HEK293 (cell line): ENCODE measurements around the gene GJC2.

ENCODE experiments used
- AEBP2 ChIP-seq: fragments of 450-650 bp; formaldehyde crosslinking; IDR thresholded peaks from 2 replicates; pipeline ENCODE4 v1.5.1; 2016; ENCODE audit warnings: missing biosample characterization, missing genetic modification characterization, borderline replicate concordance
- BCL11B ChIP-seq: fragments of 450-650 bp; formaldehyde crosslinking; IDR thresholded peaks from 2 replicates; pipeline ENCODE4 v1.5.1; 2016; ENCODE audit warnings: low read depth, missing biosample characterization, missing genetic modification characterization
- EGR2 ChIP-seq: fragments of 450-650 bp; formaldehyde crosslinking; IDR thresholded peaks from 2 replicates; pipeline ENCODE4 v1.5.1; 2016; ENCODE audit warnings: low read depth, missing biosample characterization, missing genetic modification characterization
- KLF10 ChIP-seq: fragments of 450-650 bp; IDR thresholded peaks from 2 replicates; pipeline ENCODE4 v1.5.1; 2018; ENCODE audit warnings: missing biosample characterization, mild to moderate bottlenecking, missing genetic modification characterization
- MYNN ChIP-seq: fragments of 450-650 bp; formaldehyde crosslinking; IDR thresholded peaks from 2 replicates; pipeline ENCODE4 v1.5.1; 2016; ENCODE audit warnings: missing biosample characterization, missing genetic modification characterization, borderline replicate concordance
- MZF1 ChIP-seq: fragments of 450-650 bp; formaldehyde crosslinking; IDR thresholded peaks from 2 replicates; pipeline ENCODE4 v1.5.1; 2017; ENCODE audit warnings: missing biosample characterization, missing genetic modification characterization, borderline replicate concordance
- REST ChIP-seq: fragments of 450-650 bp; formaldehyde crosslinking; IDR thresholded peaks from 2 replicates; pipeline ENCODE4 v1.5.1; 2016; ENCODE audit warnings: missing biosample characterization, missing genetic modification characterization
- SCRT1 ChIP-seq: fragments of 450-650 bp; formaldehyde crosslinking; IDR thresholded peaks from 2 replicates; pipeline ENCODE4 v1.5.1; 2016; ENCODE audit warnings: missing biosample characterization, missing genetic modification characterization, borderline replicate concordance
- SCRT2 ChIP-seq: fragments of 450-650 bp; formaldehyde crosslinking; IDR thresholded peaks from 2 replicates; pipeline ENCODE4 v1.5.1; 2016; ENCODE audit warnings: missing biosample characterization, missing genetic modification characterization
- YY2 ChIP-seq: fragments of 450-650 bp; formaldehyde crosslinking; IDR thresholded peaks from 2 replicates; pipeline ENCODE4 v1.5.1; 2016; ENCODE audit warnings: missing biosample characterization, missing genetic modification characterization
- ZBTB11 ChIP-seq: fragments of 450-650 bp; formaldehyde crosslinking; conservative IDR thresholded peaks from 2 replicates; pipeline ENCODE4 v1.5.1; 2016; ENCODE audit warnings: low read depth, missing biosample characterization, missing genetic modification characterization
- ZFHX2 ChIP-seq: fragments of 450-650 bp; formaldehyde crosslinking; conservative IDR thresholded peaks from 2 replicates; pipeline ENCODE4 v1.5.1; 2016; ENCODE audit warnings: missing biosample characterization, missing genetic modification characterization
- ZNF133 ChIP-seq: fragments of 450-650 bp; formaldehyde crosslinking; IDR thresholded peaks from 2 replicates; pipeline ENCODE4 v1.5.1; 2016; ENCODE audit warnings: missing biosample characterization, missing genetic modification characterization
- ZNF175 ChIP-seq: fragments of 450-650 bp; formaldehyde crosslinking; IDR thresholded peaks from 2 replicates; pipeline ENCODE4 v1.5.1; 2016; ENCODE audit warnings: missing biosample characterization, missing genetic modification characterization
- ZNF214 ChIP-seq: fragments of 450-650 bp; formaldehyde crosslinking; IDR thresholded peaks from 2 replicates; pipeline ENCODE4 v1.5.1; 2017; ENCODE audit warnings: missing biosample characterization, mild to moderate bottlenecking, missing genetic modification characterization, borderline replicate concordance
- ZNF26 ChIP-seq: fragments of 450-650 bp; formaldehyde crosslinking; IDR thresholded peaks from 2 replicates; pipeline ENCODE4 v1.5.1; 2016; ENCODE audit warnings: missing biosample characterization, missing genetic modification characterization
- ZNF302 ChIP-seq: fragments of 450-650 bp; formaldehyde crosslinking; IDR thresholded peaks from 2 replicates; pipeline ENCODE4 v1.5.1; 2016; ENCODE audit warnings: missing biosample characterization, missing genetic modification characterization, low read depth
- ZNF37A ChIP-seq: fragments of 450-650 bp; IDR thresholded peaks from 2 replicates; pipeline ENCODE4 v1.5.1; 2018; ENCODE audit warnings: missing biosample characterization, missing genetic modification characterization
- ZNF48 ChIP-seq: fragments of 450-650 bp; formaldehyde crosslinking; IDR thresholded peaks from 2 replicates; pipeline ENCODE4 v1.5.1; 2016; ENCODE audit warnings: missing biosample characterization, missing genetic modification characterization
- ZNF488 ChIP-seq: fragments of 450-650 bp; formaldehyde crosslinking; IDR thresholded peaks from 2 replicates; pipeline ENCODE4 v1.5.1; 2016; ENCODE audit warnings: missing biosample characterization, missing genetic modification characterization
- ZNF514 ChIP-seq: fragments of 450-650 bp; formaldehyde crosslinking; IDR thresholded peaks from 2 replicates; pipeline ENCODE4 v1.5.1; 2016; ENCODE audit warnings: missing biosample characterization, missing genetic modification characterization
- ZNF521 ChIP-seq: fragments of 450-650 bp; formaldehyde crosslinking; IDR thresholded peaks from 2 replicates; pipeline ENCODE4 v1.5.1; 2017; ENCODE audit warnings: missing biosample characterization, mild to moderate bottlenecking, missing genetic modification characterization
- ZNF549 ChIP-seq: fragments of 450-650 bp; IDR thresholded peaks from 2 replicates; pipeline ENCODE4 v1.5.1; 2018; ENCODE audit warnings: missing biosample characterization, missing genetic modification characterization, mild to moderate bottlenecking, inconsistent platforms, moderate library complexity
- ZNF707 ChIP-seq: fragments of 450-650 bp; formaldehyde crosslinking; IDR thresholded peaks from 2 replicates; pipeline ENCODE4 v1.5.1; 2016; ENCODE audit warnings: missing biosample characterization, missing genetic modification characterization
- ZSCAN16 ChIP-seq: fragments of 450-650 bp; formaldehyde crosslinking; IDR thresholded peaks from 2 replicates; pipeline ENCODE4 v1.5.1; 2016; ENCODE audit warnings: missing biosample characterization, missing genetic modification characterization
- ZSCAN30 ChIP-seq: fragments of 450-650 bp; IDR thresholded peaks from 2 replicates; pipeline ENCODE4 v1.5.1; 2018; ENCODE audit warnings: missing biosample characterization, mild to moderate bottlenecking, missing genetic modification characterization, moderate library complexity
- ZSCAN4 ChIP-seq: fragments of 450-650 bp; formaldehyde crosslinking; IDR thresholded peaks from 2 replicates; pipeline ENCODE4 v1.5.1; 2017; ENCODE audit warnings: missing biosample characterization, missing genetic modification characterization

GJC2 gene

GRCh38 chr1:228101994-228102790 lies 47.5 kb upstream of the GJC2 start (continued):
- TF ChIP-seq ZBTB11 = peak; percentile 37; the same call in 1 of the 2 replicates
- peak; percentile 10; the same call in 1 of the 2 replicates for TF ChIP-seq MYNN (tag by site-specific recombination)
- TF ChIP-seq SCRT1 (tag by site-specific recombination) = no peak
- TF ChIP-seq BCL11B = peak; percentile 82; the same call in 1 of the 2 replicates
- 0 out of 2 replicates have a peak, but pooled peaks have one; percentile 27 for TF ChIP-seq REST (tag by site-specific recombination)
- no peak for TF ChIP-seq ZNF214 (tag by site-specific recombination)
- no peak for TF ChIP-seq ZNF514
- peak; percentile 31; the same call in 1 of the 2 replicates for TF ChIP-seq KLF10 (tag by site-specific recombination)
- peak; percentile 56 for TF ChIP-seq ZFHX2
- TF ChIP-seq SCRT2 (tag by site-specific recombination) = no peak
- no peak for TF ChIP-seq ZNF302
- no peak for TF ChIP-seq ZNF549
- no peak for TF ChIP-seq MZF1 (tag by site-specific recombination)
- no peak for TF ChIP-seq AEBP2 (tag by site-specific recombination)
- no peak for TF ChIP-seq ZNF175
- 0 out of 2 replicates have a peak, but pooled peaks have one; percentile 4 for TF ChIP-seq ZSCAN30 (tag by site-specific recombination)
- no peak for TF ChIP-seq ZNF488
- no peak for TF ChIP-seq ZNF521 (tag by site-specific recombination)
- TF ChIP-seq EGR2 (tag by site-specific recombination) = 0 out of 2 replicates have a peak, but pooled peaks have one; percentile 47
- no peak for TF ChIP-seq ZNF48 (tag by site-specific recombination)
- TF ChIP-seq ZNF37A (tag by site-specific recombination) = no peak
- TF ChIP-seq ZNF26 = no peak
- no peak for TF ChIP-seq ZSCAN16 (tag by site-specific recombination)
- TF ChIP-seq ZNF133 = no peak
- TF ChIP-seq ZNF707 (tag by site-specific recombination) = no peak
- TF ChIP-seq ZSCAN4 = no peak
- TF ChIP-seq YY2 = no peak
